ENCODE results near the gene EIPR1. TPM values are rescaled to one million over a fixed set of nuclear protein-coding genes. Genes with fewer than 3 reads are reported as not detected.

Gene EIPR1
- total and polyA plus RNA-seq, 2 donors (not counting 3 experiments of a cell fraction or from before 2014, with no cell fraction given): 30.8 to 57.3 TPM

- Histone ChIP-seq H3K4me3 (replicated peaks in 1 of 3; ENCODE audit: insufficient read depth in 1 of 3, low read depth in 1 of 3, low read length in 3 of 3) (no peak overlapping the region), H3K9me1 (replicated peaks; ENCODE audit: control insufficient read depth, extremely low read depth, insufficient read depth, low read length) (no peaks in the 10 kb centered on the region), H3K27ac (ENCODE audit: insufficient read depth, low read depth, low read length) (no peak overlapping the region), H4K20me1 (replicated peaks; ENCODE audit: control insufficient read depth, extremely low read depth, insufficient read depth, low read length) (no peaks in the 10 kb centered on the region), H3K4me2 (ENCODE audit: insufficient read depth, low read length) (no peak overlapping the region), H3K36me3 (ENCODE audit: control insufficient read depth in 2 of 2, extremely low read depth in 1 of 2, insufficient read depth in 2 of 2, low read length in 2 of 2) (no peaks in the 10 kb centered on the region), H3K4me1 (ENCODE audit: control insufficient read depth, extremely low read depth, insufficient read depth, low read length) (no peaks in the 10 kb centered on the region), H3K9ac (replicated peaks; ENCODE audit: extremely low read depth, insufficient read depth, low read length) (no peak overlapping the region), H3K27me3 (ENCODE audit: control insufficient read depth in 2 of 2, insufficient read depth in 2 of 2, low read length in 2 of 2) (no peaks in the 10 kb centered on the region), H3K9me3 (replicated peaks; ENCODE audit: control insufficient read depth, insufficient read depth, low read length) (no peaks in the 10 kb centered on the region), H3K79me2 (ENCODE audit: control insufficient read depth, insufficient read depth, low read length) (no peaks in the 10 kb centered on the region), H2AFZ (ENCODE audit: low read depth, low read length) (no peak overlapping the region)
- intact Hi-C loops (cut with micrococcal nuclease) (no loop called here), dilution Hi-C loops (cut with MboI; ENCODE audit: extremely low pct_ligation_motif_present, low sequenced_read_pairs) (no loop called here)
- no TSS peak for BruUV-seq (replicated peaks)
- FAIRE-seq (no peak), DNase-seq (ENCODE audit: low read depth, low spot score) (no peak)
- no peak for TF ChIP-seq POLR2AphosphoS5 (IDR thresholded peaks at IDR 0.05; ENCODE audit: insufficient read depth, low read depth, low read length)
- TF ChIP-seq CTCF (IDR thresholded peaks at IDR 0.05; ENCODE audit: extremely low read depth in 1 of 2, insufficient read depth in 1 of 2, low read depth in 1 of 2, low read length in 2 of 2): no peak
- no peak for TF ChIP-seq FOS (IDR thresholded peaks at IDR 0.05; ENCODE audit: borderline replicate concordance, insufficient read depth, low read length)
- TF ChIP-seq MYC (IDR thresholded peaks at IDR 0.05; ENCODE audit: low read depth, low read length): no peak
- no peak for TF ChIP-seq GATA2 (IDR thresholded peaks at IDR 0.05; ENCODE audit: insufficient read depth, insufficient read length, low read depth, low read length)
- no peak for TF ChIP-seq POLR2A (IDR thresholded peaks at IDR 0.05; ENCODE audit: low read depth, low read length)
- TF ChIP-seq EZH2 (IDR thresholded peaks at IDR 0.05; ENCODE audit: borderline replicate concordance, low read depth, low read length, severe bottlenecking): no peak
- no peak for TF ChIP-seq JUN (IDR thresholded peaks at IDR 0.05; ENCODE audit: borderline replicate concordance, insufficient read depth, insufficient read length, low read depth)
- no peak for TF ChIP-seq MAX (IDR thresholded peaks at IDR 0.05; ENCODE audit: insufficient read depth, insufficient read length)
- POLR2A ChIA-PET: no interaction called here
- CTCF ChIA-PET: no interaction called here
Measured at GRCh38 chr2:3283206-3283605, 94.4 kb downstream of the EIPR1 start.
